RWPE2 (cell line): ENCODE measurements around the gene TTC9C.
A peak's percentile ranks its signal among the peaks of the same experiment; 100 is the strongest.

Source experiments
- ATAC-seq: fragments of 200-7000 bp; cut with Tn5 transposase; 3 replicates; pipeline ENCODE4 v1.9.1; 2021; ENCODE audit warnings: low read depth
- DNase-seq: peaks from one replicate; pipeline ENCODE4 v3.0.0-alpha.2; 2020; ENCODE audit warnings: low spot score
- H3K27ac ChIP-seq: fragments of 450-650 bp; 2 replicates; pipeline ENCODE4 v1.5.1; 2017; ENCODE audit warnings: mild to moderate bottlenecking; ENCODE audit not compliant: poor library complexity, severe bottlenecking
- H3K27me3 ChIP-seq: fragments of 250-450 bp; sonication (Bioruptor Pico); 2 replicates; pipeline ENCODE4 v1.5.1; 2021; ENCODE audit warnings: mild to moderate bottlenecking, moderate library complexity; ENCODE audit not compliant: insufficient read depth, poor library complexity, severe bottlenecking
- H3K36me3 ChIP-seq: fragments of 250-450 bp; sonication (Bioruptor Pico); 2 replicates; pipeline ENCODE4 v1.5.1; 2020; ENCODE audit warnings: low read depth, mild to moderate bottlenecking, moderate library complexity
- H3K4me1 ChIP-seq: fragments of 250-450 bp; sonication (Bioruptor Pico); 2 replicates; pipeline ENCODE4 v1.5.1; 2021; ENCODE audit warnings: mild to moderate bottlenecking, moderate library complexity; ENCODE audit not compliant: insufficient read depth, poor library complexity, severe bottlenecking
- H3K4me3 ChIP-seq: fragments of 250-450 bp; sonication (Bioruptor Pico); 2 replicates; pipeline ENCODE4 v1.5.1; 2021; ENCODE audit warnings: mild to moderate bottlenecking, moderate library complexity; ENCODE audit not compliant: severe bottlenecking
- H3K9me3 ChIP-seq: fragments of 250-450 bp; sonication (Bioruptor Pico); 2 replicates; pipeline ENCODE4 v1.5.1; 2021; ENCODE audit warnings: mild to moderate bottlenecking, moderate library complexity; ENCODE audit not compliant: severe bottlenecking
- CTCF ChIP-seq: fragments of 450-650 bp; IDR thresholded peaks from one replicate; pipeline ENCODE4 v1.5.1; 2017; ENCODE audit warnings: mild to moderate bottlenecking, moderate library complexity; ENCODE audit not compliant: poor library complexity, severe bottlenecking

TTC9C gene

GRCh38 chr11:62710001-62710345 is 18.3 kb upstream of the TTC9C start:
- DNase-seq (no peak), ATAC-seq (no peak)
- peak overlapping the region; percentile 41 for H3K4me3 ChIP-seq
- H3K27ac ChIP-seq = peak overlapping the region; percentile 81
- H3K9me3 ChIP-seq = no peaks in the 10 kb centered on the region
- H3K36me3 ChIP-seq = peaks cover 44% of the 10 kb centered on the region
- H3K4me1 ChIP-seq = peaks cover 2% of the 10 kb centered on the region
- H3K27me3 ChIP-seq = no peaks in the 10 kb centered on the region
- TF ChIP-seq CTCF = no peak

GRCh38 chr11:62712276-62712812 is 15.9 kb upstream of the TTC9C start:
- H3K27ac ChIP-seq = no peak overlapping the region

GRCh38 chr11:62712861-62713260 is 15.4 kb upstream of the TTC9C start:
- Histone ChIP-seq H3K4me1 (no peaks in the 10 kb centered on the region), H3K27me3 (no peaks in the 10 kb centered on the region), H3K27ac (no peak overlapping the region), H3K4me3 (no peak overlapping the region), H3K9me3 (no peaks in the 10 kb centered on the region), H3K36me3 (peaks cover 71% of the 10 kb centered on the region)
- ATAC-seq (no peak), DNase-seq (no peak)
- TF ChIP-seq CTCF = no peak

More at GRCh38 chr11:62712276-62712812, 15.9 kb upstream of the TTC9C start:
- ATAC-seq = no peak
- no peak for TF ChIP-seq CTCF
- H3K4me3 ChIP-seq = no peak overlapping the region
- no peak for DNase-seq
- H3K4me1 ChIP-seq = no peaks in the 10 kb centered on the region
- peaks cover 66% of the 10 kb centered on the region for H3K36me3 ChIP-seq
- no peaks in the 10 kb centered on the region for H3K27me3 ChIP-seq
- H3K9me3 ChIP-seq = no peaks in the 10 kb centered on the region

GRCh38 chr11:62713343-62713742 is 14.9 kb upstream of the TTC9C start:
- Histone ChIP-seq H3K36me3 (peaks cover 76% of the 10 kb centered on the region), H3K4me3 (no peak overlapping the region), H3K27ac (no peak overlapping the region), H3K9me3 (no peaks in the 10 kb centered on the region), H3K27me3 (no peaks in the 10 kb centered on the region), H3K4me1 (no peaks in the 10 kb centered on the region)
- no peak for DNase-seq
- TF ChIP-seq CTCF = no peak
- ATAC-seq = no peak

- H3K4me1 ChIP-seq = no peaks in the 10 kb centered on the region
- DNase-seq (no peak), ATAC-seq (no peak)
- no peak overlapping the region for H3K27ac ChIP-seq
- no peaks in the 10 kb centered on the region for H3K9me3 ChIP-seq
- no peaks in the 10 kb centered on the region for H3K27me3 ChIP-seq
- TF ChIP-seq CTCF = no peak
- no peak overlapping the region for H3K4me3 ChIP-seq
- peaks cover 92% of the 10 kb centered on the region for H3K36me3 ChIP-seq
These were observed 12.8 kb upstream of the TTC9C start for GRCh38 chr11:62715150-62716130.
